NCI-H446 (cell line): ENCODE results near the gene RNASE12.
"Not testable (repeated sequence)": the region's sequence is repeated elsewhere in the genome, so short reads cannot be mapped to it uniquely, and the experiment has no call there.

Experiments used
- DNase-seq, 2 experiments: peaks; one replicate each; lab custom pipeline; 2025; lab: John Stamatoyannopoulos, UW

The RNASE12 gene

GRCh38 chr14:20614038-20614840, 23.1 kb upstream of the RNASE12 start:
- peak in 1 of 2 experiments; percentile 66 for DNase-seq

- peak; percentile 96 to 99 for DNase-seq
Measured at GRCh38 chr14:20613094-20614037, 22.2 kb upstream of the RNASE12 start.

- DNase-seq: no peak
Measured at GRCh38 chr14:20612403-20612802, 21.2 kb upstream of the RNASE12 start.

GRCh38 chr14:20611277-20611676, 20.1 kb upstream of the RNASE12 start:
- no peak for DNase-seq

GRCh38 chr14:20610002-20610765, 19.0 kb upstream of the RNASE12 start:
- peak; percentile 79 to 84 for DNase-seq

- DNase-seq: peak; percentile 88 to 92
Measured at GRCh38 chr14:20609215-20610001, 18.2 kb upstream of the RNASE12 start.

GRCh38 chr14:20608383-20609110, 17.4 kb upstream of the RNASE12 start:
- DNase-seq: no peak

GRCh38 chr14:20607617-20608016, 16.4 kb upstream of the RNASE12 start:
- DNase-seq: no peak

GRCh38 chr14:20606902-20607242, 15.7 kb upstream of the RNASE12 start:
- no peak for DNase-seq

- DNase-seq: peak in 1 of 2 experiments; percentile 51
Measured at GRCh38 chr14:20606190-20606901, 15.2 kb upstream of the RNASE12 start.

- peak; percentile 60 to 93 for DNase-seq
Measured at GRCh38 chr14:20603813-20604690, 12.9 kb upstream of the RNASE12 start.

GRCh38 chr14:20602583-20602982, 11.4 kb upstream of the RNASE12 start:
- no peak for DNase-seq

GRCh38 chr14:20601522-20601921, 10.3 kb upstream of the RNASE12 start:
- no peak for DNase-seq

GRCh38 chr14:20597108-20597507, 5.9 kb upstream of the RNASE12 start:
- no peak for DNase-seq

- DNase-seq: not testable (repeated sequence)
Measured at GRCh38 chr14:20595726-20596125, 4.5 kb upstream of the RNASE12 start.

GRCh38 chr14:20592574-20592973, 1.4 kb upstream of the RNASE12 start:
- DNase-seq: no peak

- DNase-seq: no peak
Measured at GRCh38 chr14:20587489-20588154, 3.6 kb downstream of the RNASE12 start, which contains the start of gene RNASE11. Gene RNASE11, minus strand, starts transcription at chr14:20588001.

- no peak for DNase-seq
Measured at GRCh38 chr14:20583908-20584307, 7.3 kb downstream of the RNASE12 start.
